A549 (cell line): Measurements from ENCODE around the gene ANKHD1. TPM values are rescaled to one million over a fixed set of nuclear protein-coding genes. Genes with fewer than 3 reads are reported as not detected.

Source experiments
- ATAC-seq, 2 experiments: fragments of 200-7000 bp in 1 of 2; fragments of >200 bp in 1 of 2; cut with Nextera tagmentation in 1 of 2; cut with Tn5 transposase in 1 of 2; 3 replicates each; pipeline versions ENCODE4 v1.8.0 to v1.9.1; 2018 to 2020; ENCODE audit warnings: mild to moderate bottlenecking in 1 of 2, moderate library complexity in 1 of 2
- CTCF ChIA-PET: fragments of 300-600 bp; sonication (Branson Sonifier 250); formaldehyde crosslinking; extraction: SDS; loops from one replicate; lab custom pipeline; 2021; ENCODE audit warnings: antibody characterized with exemption, inconsistent platforms; lab: Yijun Ruan, JAX
- POLR2A ChIA-PET: fragments of 350-600 bp; formaldehyde crosslinking; extraction: SDS; loops from one replicate; lab custom pipeline; 2021; ENCODE audit warnings: antibody characterized with exemption, inconsistent platforms; lab: Yijun Ruan, JAX
- DNase-seq, 2 experiments: peaks; one replicate each; pipeline versions ENCODE4 v3.0.0 to v3.0.0-alpha.2; 2011 to 2016; ENCODE audit warnings: low read depth in 1 of 2, low spot score in 1 of 2
- FAIRE-seq: peaks from 2 replicates; lab custom pipeline; 2011; peaks lifted over from hg19 to GRCh38; lab: Jason Lieb, UNC
- H3K27ac ChIP-seq, 2 experiments: fragments of >200 bp; sonication (Bioruptor Twin); formaldehyde crosslinking; 3 replicates each; pipeline ENCODE4 v1.5.1; 2016 to 2017
- H3K4me1 ChIP-seq: fragments of >200 bp; sonication (Bioruptor Twin); formaldehyde crosslinking; 3 replicates; pipeline ENCODE4 v1.6.1; 2016
- H3K4me2 ChIP-seq: fragments of >200 bp; sonication (Bioruptor Twin); formaldehyde crosslinking; 3 replicates; pipeline ENCODE4 v1.6.1; 2016
- H3K4me3 ChIP-seq: fragments of >200 bp; sonication (Bioruptor Twin); formaldehyde crosslinking; 3 replicates; pipeline ENCODE4 v1.5.1; 2016
- H3K9me3 ChIP-seq: fragments of >200 bp; sonication (Bioruptor Twin); formaldehyde crosslinking; 3 replicates; pipeline ENCODE4 v1.6.1; 2016
- ATOH8 ChIP-seq: fragments of 250-450 bp; sonication (Bioruptor Pico); IDR thresholded peaks from 2 replicates; pipeline ENCODE4 v1.5.0; 2020; ENCODE audit warnings: low read depth, mild to moderate bottlenecking, moderate library complexity
- CBX2 ChIP-seq: fragments of 200-600 bp; sonication (generic); IDR thresholded peaks from 2 replicates; pipeline ENCODE4 v1.6.1; 2016; ENCODE audit warnings: low read depth, mild to moderate bottlenecking, borderline replicate concordance
- CBX8 ChIP-seq: fragments of 200-600 bp; sonication (generic); IDR thresholded peaks from 2 replicates; pipeline ENCODE4 v1.6.1; 2016
- CEBPB ChIP-seq, 2 experiments: fragments of >200 bp in 1 of 2; sonication (Bioruptor Twin) in 1 of 2; formaldehyde crosslinking in 1 of 2; IDR thresholded peaks; 2 replicates each; pipeline ENCODE4 v1.6.1; 2012 to 2016
- EHMT2 ChIP-seq: fragments of 200-600 bp; sonication (generic); IDR thresholded peaks from 2 replicates; pipeline ENCODE4 v1.6.1; 2016; ENCODE audit warnings: antibody characterized with exemption, low read depth, mild to moderate bottlenecking, moderate library complexity
- FOSB ChIP-seq: fragments of 250-450 bp; sonication (Bioruptor Pico); IDR thresholded peaks from 2 replicates; pipeline ENCODE4 v1.5.0; 2020; ENCODE audit warnings: mild to moderate bottlenecking, moderate library complexity
- FOXS1 ChIP-seq: fragments of 250-450 bp; sonication (Bioruptor Pico); IDR thresholded peaks from 2 replicates; pipeline ENCODE4 v1.5.0; 2020; ENCODE audit warnings: mild to moderate bottlenecking, moderate library complexity
- GATA3 ChIP-seq: IDR thresholded peaks from 2 replicates; pipeline ENCODE4 v1.6.1; 2012; ENCODE audit warnings: borderline replicate concordance
- HES2 ChIP-seq: fragments of >200 bp; sonication (Bioruptor Twin); formaldehyde crosslinking; IDR thresholded peaks from 2 replicates; pipeline ENCODE4 v1.6.1; 2016
- HOXB5 ChIP-seq: fragments of 250-450 bp; sonication (Bioruptor Pico); IDR thresholded peaks from 2 replicates; pipeline ENCODE4 v1.5.0; 2020; ENCODE audit warnings: mild to moderate bottlenecking, moderate library complexity
- JUNB ChIP-seq: fragments of >200 bp; sonication (Bioruptor Twin); formaldehyde crosslinking; IDR thresholded peaks from 2 replicates; pipeline ENCODE4 v1.6.1; 2016
- MAFK ChIP-seq: fragments of 450-650 bp; IDR thresholded peaks from 2 replicates; pipeline ENCODE4 v1.6.1; 2014; ENCODE audit not compliant: partially characterized antibody
- MAX ChIP-seq: IDR thresholded peaks from 2 replicates; pipeline ENCODE4 v1.6.1; 2012
- MAZ ChIP-seq: fragments of 150-350 bp; IDR thresholded peaks from 2 replicates; pipeline ENCODE4 v1.6.1; 2014; ENCODE audit warnings: antibody characterized with exemption, low read depth, low read length, borderline replicate concordance
- NR3C1 ChIP-seq: fragments of >200 bp; sonication (Bioruptor Twin); formaldehyde crosslinking; IDR thresholded peaks from 3 replicates; pipeline ENCODE4 v1.6.1; 2017
- PHF8 ChIP-seq: fragments of 200-600 bp; sonication (generic); IDR thresholded peaks from 2 replicates; pipeline ENCODE4 v1.6.1; 2016; ENCODE audit warnings: low read depth, mild to moderate bottlenecking, antibody characterized with exemption, moderate library complexity, borderline replicate concordance
- POLR2A ChIP-seq: IDR thresholded peaks from 2 replicates; pipeline ENCODE4 v1.6.1; 2012; ENCODE audit warnings: mild to moderate bottlenecking, low read length
- RARB ChIP-seq: fragments of 250-450 bp; sonication (Bioruptor Pico); IDR thresholded peaks from 2 replicates; pipeline ENCODE4 v1.8.0; 2021; ENCODE audit warnings: mild to moderate bottlenecking, moderate library complexity
- RCOR1 ChIP-seq: fragments of 150-350 bp; IDR thresholded peaks from 2 replicates; pipeline ENCODE4 v1.6.1; 2014; ENCODE audit warnings: antibody characterized with exemption, low read length, low read depth
- SREBF2 ChIP-seq: fragments of 450-650 bp; IDR thresholded peaks from 2 replicates; pipeline ENCODE4 v1.6.1; 2014; ENCODE audit warnings: mild to moderate bottlenecking, moderate library complexity
- TFCP2L1 ChIP-seq: fragments of 250-450 bp; sonication (Bioruptor Pico); IDR thresholded peaks from 2 replicates; pipeline ENCODE4 v1.5.0; 2021; ENCODE audit warnings: mild to moderate bottlenecking
- ZC3H11A ChIP-seq: fragments of 450-650 bp; IDR thresholded peaks from 2 replicates; pipeline ENCODE4 v1.6.1; 2014; ENCODE audit warnings: antibody characterized with exemption, mild to moderate bottlenecking
- ZFP36 ChIP-seq: fragments of 450-650 bp; IDR thresholded peaks from 2 replicates; pipeline ENCODE4 v1.6.1; 2014; ENCODE audit warnings: borderline replicate concordance; ENCODE audit not compliant: partially characterized antibody
- ZSCAN20 ChIP-seq: fragments of 250-450 bp; sonication (Bioruptor Pico); IDR thresholded peaks from 2 replicates; pipeline ENCODE4 v1.8.0; 2022; ENCODE audit warnings: mild to moderate bottlenecking, moderate library complexity
- WGBS: methylation state at CpG from one replicate; pipeline ENCODE4 v1.1.6; 2017; ENCODE audit errors: missing lambda C conversion rate; 5-methylcytosine and 5-hydroxymethylcytosine counted together
- polyA plus RNA-seq, 4 experiments: library from polyadenylated mRNA; depleted of rRNA in 3 of 4; stranded (reverse); fragments of >200 nt; fragmentation: RNase III in 1 of 4; extraction: RNeasy Plus Mini Kit Qiagen cat#74134 plus additional on column Dnase treatment in 1 of 4; gene quantifications; 2 replicates in 3 of 4; 3 replicates in 1 of 4; pipeline ENCODE4 v1.2.3, GENCODE V29; 2011 to 2017

Gene ANKHD1
- polyA plus RNA-seq, 2 of the 4 experiments (the other 2 are of a cell fraction): 46.9 to 94.1 TPM

GRCh38 chr5:140480310-140481014 is 78.8 kb downstream of the ANKHD1 start:
- WGBS: 81% methylated on average over 3 of the region's 3 CpGs
- Histone ChIP-seq H3K4me1 (no peaks in the 10 kb centered on the region), H3K4me2 (no peak overlapping the region), H3K4me3 (no peak overlapping the region), H3K9me3 (no peaks in the 10 kb centered on the region)
- POLR2A ChIA-PET: interaction anchor here (0.5 kb wide), 1 partner anchor 439 kb away, joined by 3 read pairs; no protein-coding TSS in a partner anchor
- no peak for FAIRE-seq
- no peak for ATAC-seq
- no peak for DNase-seq
- TF ChIP-seq SREBF2 (no peak), PHF8 (no peak), HOXB5 (CRISPR knock-in tag) (no peak), RARB (no peak), EHMT2 (no peak), ATOH8 (CRISPR knock-in tag) (no peak), CBX8 (no peak), MAZ (no peak), GATA3 (no peak), FOXS1 (CRISPR knock-in tag) (no peak), ZFP36 (no peak), TFCP2L1 (no peak)
- TF ChIP-seq, all 56 proteins: peak for 0
- H3K27ac ChIP-seq: no peak overlapping the region
- CTCF ChIA-PET: interaction anchor here (1.0 kb wide), 1 partner anchor 9 kb away, joined by 3 read pairs; no protein-coding TSS in a partner anchor

GRCh38 chr5:140481758-140482157 is 80.1 kb downstream of the ANKHD1 start:
- FAIRE-seq (peak; percentile 80), DNase-seq (no peak)
- TF ChIP-seq RCOR1 (no peak), ZSCAN20 (CRISPR knock-in tag) (no peak), CBX8 (no peak), MAFK (no peak), ZFP36 (no peak), HES2 (no peak), EHMT2 (no peak), FOSB (CRISPR knock-in tag) (no peak), CEBPB (IDR thresholded peaks at IDR 0.05) (no peak), MAZ (no peak), POLR2A (no peak), NR3C1 (no peak), ZC3H11A (no peak), ATOH8 (CRISPR knock-in tag) (no peak), MAX (no peak), JUNB (no peak), CBX2 (no peak)
- TF ChIP-seq, all 56 proteins: peak for 0
- Histone ChIP-seq H3K27ac (no peak overlapping the region), H3K4me3 (no peak overlapping the region), H3K4me1 (no peaks in the 10 kb centered on the region), H3K4me2 (no peak overlapping the region), H3K9me3 (no peaks in the 10 kb centered on the region)
- ATAC-seq: no peak
- WGBS: 55% methylated on average over 2 of the region's 2 CpGs
- POLR2A ChIA-PET: no interaction called here
- CTCF ChIA-PET: interaction anchor here (0.5 kb wide), 1 partner anchor 13 kb away, joined by 3 read pairs; no protein-coding TSS in a partner anchor
